HL-60/S4 treated with retinoic acid at 250 ng/mL for 4 days and 3 days (cell line): ENCODE measurements around the gene HTR7.
"Not testable (repeated sequence)": the region's sequence is repeated elsewhere in the genome, so short reads cannot be mapped to it uniquely, and the experiment has no call there.

Source experiments
- in situ Hi-C: fragments of 300-500 bp; cut with MboI; formaldehyde crosslinking; loops from 2 replicates; pipeline ENCODE4 v1.7.0; 2022; ENCODE audit warnings: low sequenced_read_pairs

Gene HTR7

DNA sequence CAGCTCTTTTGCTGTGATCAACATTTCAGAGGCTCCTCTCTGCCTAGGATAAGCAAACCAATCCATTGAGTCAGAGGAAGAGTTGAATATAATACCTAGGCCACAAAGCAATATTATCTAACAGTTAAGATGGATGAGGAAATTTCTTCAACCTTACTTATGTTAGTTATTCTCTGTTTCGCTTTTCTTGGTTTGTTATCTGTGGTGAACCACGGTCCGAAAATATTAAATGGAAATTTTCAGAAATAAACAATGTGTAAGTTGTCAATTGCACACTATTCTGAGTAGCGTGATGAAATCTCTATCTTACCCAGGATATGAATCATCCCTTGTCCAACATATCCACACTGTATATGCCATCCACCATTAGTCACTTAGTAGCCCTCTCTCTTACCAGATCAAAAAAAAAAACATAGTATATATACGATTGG is 1.5 kb upstream of the HTR7 start:
- in situ Hi-C loops, result no loop called here

DNA sequence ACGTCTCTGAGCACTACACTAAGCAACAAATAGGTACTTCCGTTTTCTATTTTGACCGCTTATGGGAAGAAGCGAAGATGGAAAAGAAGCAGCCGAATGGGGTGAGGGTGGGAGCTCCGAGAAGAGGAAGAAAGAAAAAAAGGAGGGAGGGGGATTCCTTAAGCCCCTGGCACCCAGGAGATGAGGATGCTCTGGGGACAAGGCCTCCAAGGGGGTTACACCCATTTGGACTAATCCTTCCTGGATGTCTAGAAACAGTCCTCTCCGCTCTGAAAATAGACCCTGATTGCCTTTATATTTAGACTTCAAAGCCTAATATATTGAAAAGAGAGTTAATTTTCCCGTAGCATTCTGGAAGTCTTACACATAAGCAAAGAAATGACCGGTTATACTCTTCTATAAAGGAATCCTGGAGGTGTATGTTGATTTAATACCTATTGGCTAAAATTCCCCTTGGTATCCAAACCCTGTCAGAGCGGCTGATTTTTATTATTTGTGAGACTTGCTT is 676 bp upstream of the HTR7 start:
- in situ Hi-C loops, result no loop called here

DNA sequence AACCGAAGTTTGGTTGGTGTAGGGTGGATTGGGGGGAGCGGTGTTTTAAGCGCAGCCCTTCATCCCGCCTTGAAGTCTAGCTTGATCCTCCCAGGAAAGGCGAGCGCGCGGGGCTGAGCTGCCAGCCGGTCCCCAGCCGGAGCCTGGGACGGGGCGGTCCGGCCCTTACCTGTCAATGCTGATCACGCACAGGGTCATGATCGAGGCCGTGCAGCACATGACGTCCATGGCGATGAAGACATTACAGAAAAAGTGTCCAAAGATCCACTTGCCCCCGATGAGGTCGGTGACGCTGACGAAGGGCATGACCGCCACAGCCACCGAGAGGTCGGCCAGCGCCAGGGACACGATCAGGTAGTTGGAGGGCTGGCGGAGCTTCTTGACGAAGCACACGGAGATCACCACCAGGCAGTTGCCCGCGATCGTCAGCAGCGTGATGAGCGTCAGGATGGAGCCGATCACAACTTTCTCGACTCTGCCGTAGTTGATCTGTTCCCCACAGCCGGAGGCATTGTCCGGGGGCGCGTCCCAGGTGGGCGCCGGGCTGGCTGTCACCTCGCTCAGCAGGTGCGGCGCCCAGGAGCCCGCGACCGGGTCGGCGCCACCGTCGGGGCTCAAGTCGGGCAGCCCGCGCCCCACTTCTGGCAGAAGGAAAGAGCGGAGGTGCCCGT is 740 bp downstream of the HTR7 start:
- in situ Hi-C loops, result no loop called here

DNA sequence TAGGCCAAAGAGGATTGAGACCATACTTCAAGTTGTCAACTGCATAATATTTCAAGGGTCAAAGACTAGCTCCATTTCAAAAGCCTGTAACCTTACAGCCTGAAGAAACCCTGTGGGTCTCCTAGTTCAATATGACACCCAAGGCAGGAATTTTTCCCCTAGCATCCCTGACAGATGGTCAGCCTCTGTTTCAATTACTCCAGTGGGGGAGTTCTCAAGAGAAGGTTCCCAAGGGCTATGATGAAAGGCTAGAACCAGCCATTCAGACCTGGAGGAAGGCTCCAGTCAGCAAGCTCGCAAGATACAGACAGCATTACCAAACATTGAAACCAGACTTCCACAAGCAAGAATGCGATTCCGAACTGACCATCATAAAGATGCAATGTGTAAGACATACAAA is 1.6 kb downstream of the HTR7 start:
- in situ Hi-C loops, result no loop called here

DNA sequence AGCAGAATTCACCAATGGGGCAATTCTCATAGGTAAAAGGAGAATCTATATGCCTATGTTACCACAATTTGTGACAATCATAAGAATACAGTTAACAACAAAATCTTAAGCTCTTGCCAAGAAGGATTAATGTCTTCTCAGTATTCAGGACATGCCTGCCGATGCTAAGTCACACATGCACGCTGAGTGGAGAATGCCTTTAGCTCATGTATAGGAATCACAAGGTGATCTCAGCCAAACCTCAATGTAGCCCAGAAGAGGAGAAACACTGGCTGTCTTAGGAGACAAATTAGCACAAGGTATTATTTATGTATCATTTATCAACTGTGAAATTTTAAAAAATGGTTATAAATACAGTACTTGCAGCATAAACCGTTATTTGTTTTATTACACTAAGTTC is 2.7 kb downstream of the HTR7 start:
- in situ Hi-C loops, result no loop called here

DNA sequence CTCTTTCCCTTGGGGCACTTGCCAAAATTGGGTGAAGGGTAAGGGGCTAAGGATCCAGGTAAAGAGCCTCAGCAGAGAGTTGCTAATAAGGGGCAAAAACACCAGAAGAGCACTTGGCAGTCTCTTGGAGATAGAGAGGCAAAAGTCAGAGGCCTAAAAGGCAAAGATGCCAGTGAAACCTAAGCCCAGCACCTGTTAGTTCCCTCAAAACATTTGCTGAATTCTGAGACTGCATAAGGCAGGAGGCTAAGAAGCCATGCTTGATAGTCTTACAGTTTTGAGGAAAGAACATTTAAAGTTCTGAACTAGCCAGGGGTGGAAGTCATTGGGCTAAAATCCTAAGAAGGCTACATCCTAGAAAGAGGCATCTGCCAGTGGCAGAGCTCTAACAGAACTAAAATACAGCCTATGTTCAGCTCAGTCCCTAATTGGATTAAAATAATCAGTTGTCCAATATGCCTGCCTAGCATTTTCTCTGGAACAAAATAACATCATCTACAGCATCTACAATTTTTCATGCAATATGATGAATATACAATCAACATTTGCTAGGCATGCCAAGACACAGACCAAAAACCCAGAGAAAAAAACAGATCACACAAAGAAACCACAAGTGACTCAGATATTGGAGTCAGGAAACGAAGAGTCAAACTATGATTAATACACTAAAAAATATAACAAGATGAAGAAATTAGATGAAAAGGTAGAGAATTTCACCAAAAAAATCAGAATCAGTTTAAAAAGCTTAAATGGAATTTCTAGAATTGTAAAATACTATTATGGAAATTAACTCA is 7.7 kb downstream of the HTR7 start:
- in situ Hi-C loops, result no loop called here

DNA sequence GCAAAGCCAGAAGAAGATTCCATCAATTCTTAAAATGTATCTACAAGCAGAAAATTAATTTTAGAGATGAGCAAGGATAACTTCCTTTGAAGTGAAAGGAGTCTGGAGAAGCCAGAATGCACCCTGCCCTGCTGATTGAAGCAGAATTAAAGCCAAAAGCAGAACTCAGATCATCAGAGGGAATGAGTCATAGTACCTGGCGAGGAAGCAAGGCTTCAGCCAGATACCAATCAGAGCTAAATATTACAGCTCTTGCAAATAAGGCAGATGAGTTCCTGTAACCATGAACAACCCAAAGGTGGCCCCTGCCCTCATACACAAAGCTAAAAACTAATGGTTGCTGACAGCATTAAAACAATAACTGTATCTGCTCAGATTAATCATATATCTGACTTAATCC is 10.4 kb downstream of the HTR7 start:
- in situ Hi-C loops, result no loop called here

DNA sequence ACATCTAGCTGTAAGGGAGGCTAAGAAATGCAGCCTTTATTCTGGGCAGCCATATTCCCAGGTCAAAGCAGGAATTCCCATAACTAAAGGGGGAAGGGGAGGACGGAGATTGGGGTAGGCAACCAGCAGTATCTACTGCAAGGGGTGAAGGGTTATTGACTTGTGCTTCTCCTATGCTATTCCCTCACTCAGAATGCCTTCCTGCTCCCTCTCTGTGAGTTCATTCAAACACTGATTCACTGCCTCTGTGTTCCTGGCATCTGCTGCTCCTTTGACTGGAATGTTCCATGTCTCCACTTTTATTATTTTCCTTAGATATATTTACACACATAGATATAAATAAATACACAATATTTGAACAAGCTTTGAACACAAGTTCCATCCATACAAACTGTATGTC is 11.1 kb downstream of the HTR7 start:
- in situ Hi-C loops, result no loop called here

DNA sequence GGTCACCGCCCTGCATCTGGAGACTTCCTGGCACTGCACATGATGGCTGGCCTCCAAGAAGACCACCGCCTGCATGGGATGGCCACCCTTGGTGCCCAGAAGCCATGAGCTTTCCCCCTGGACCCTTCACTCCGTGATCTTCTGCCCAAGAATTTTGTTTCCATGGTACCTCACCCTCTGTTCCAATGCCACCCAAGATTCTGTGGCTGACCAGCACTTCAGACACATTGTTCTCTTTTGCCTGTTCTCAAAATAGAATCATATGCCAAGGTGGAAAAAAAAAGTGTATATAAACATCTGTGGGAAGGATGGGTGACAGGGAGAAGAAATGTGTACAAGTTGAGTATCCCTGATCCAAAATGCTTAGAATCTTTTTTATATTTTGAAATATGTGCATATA is 12.1 kb downstream of the HTR7 start:
- in situ Hi-C loops, result no loop called here

DNA sequence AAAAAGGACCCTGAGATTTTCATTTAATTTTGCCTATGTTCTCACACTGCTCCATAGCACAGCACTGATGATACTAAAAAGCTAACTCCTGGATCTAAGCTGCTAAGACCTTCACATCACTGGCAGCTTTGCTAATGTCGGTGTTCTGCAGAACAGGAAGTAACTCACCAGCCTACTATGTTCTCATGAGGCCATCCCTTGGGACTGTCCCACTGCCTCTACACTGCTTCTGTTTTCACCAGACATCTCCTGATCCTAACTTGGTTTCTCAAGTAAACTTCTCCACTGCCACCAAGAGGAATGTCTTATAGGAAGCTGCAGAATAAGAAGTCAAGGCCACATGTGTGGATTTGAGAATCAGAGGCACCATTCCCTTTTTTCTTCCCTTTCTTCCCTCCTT is 15.1 kb downstream of the HTR7 start:
- in situ Hi-C loops, result no loop called here

DNA sequence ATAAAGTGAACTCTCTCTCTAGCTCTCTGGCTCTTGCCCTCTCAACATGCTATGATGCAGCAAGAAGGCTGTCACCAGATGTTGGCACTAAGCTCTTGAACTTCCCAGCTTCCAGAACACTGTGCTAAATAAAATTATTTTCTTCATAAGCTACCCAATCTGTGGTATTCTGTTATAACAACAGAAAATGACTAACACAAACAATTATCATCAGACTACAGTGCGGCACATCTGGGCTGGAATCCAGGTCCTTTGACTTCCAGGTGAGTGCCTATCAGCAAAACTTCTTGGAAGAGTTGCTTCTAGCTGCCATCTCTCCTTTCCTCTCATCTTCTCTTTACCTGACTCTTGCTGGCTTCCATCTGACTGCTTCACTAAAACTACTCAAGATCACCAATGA is 20.4 kb downstream of the HTR7 start:
- in situ Hi-C loops, result no loop called here

DNA sequence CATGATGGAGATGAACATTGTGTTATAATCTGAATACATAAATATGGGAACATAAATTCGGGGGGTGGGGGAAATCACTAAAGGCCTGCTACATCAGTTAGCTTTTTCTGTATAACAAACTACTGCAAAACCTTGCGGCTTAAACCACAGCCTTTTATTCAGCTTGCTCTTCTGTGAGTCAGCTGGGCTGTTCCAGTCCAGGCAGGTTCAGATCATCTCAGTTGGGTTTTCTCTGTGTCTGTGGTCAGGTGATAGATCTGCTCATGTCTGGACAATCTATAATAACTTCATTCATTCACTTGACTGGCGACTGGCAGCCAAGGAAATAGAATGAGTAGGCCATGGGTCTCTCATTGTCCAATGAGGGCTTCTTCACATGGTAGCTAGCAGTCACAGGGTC is 23.5 kb downstream of the HTR7 start:
- in situ Hi-C loops, result no loop called here

DNA sequence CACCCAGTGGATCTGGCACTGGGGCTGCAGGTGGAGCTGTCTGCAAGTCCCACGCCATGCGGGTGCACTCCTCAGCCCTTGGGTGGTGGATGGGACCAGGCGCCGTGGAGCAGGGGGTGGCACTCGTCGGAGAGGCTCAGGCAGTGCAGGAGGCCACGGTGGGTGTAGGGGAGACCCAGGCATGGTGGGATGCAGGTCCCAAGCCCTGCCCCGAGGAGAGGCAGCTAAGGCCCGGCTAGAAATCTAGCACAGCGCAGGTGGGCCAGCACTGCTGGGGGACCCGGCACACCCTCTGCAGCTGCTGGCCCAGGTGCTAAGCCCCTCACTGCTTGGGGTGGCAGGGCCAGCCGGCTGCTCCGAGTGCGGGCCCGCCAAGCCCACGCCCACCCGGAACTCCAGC is 25.7 kb downstream of the HTR7 start:
- in situ Hi-C loops, result no loop called here

DNA sequence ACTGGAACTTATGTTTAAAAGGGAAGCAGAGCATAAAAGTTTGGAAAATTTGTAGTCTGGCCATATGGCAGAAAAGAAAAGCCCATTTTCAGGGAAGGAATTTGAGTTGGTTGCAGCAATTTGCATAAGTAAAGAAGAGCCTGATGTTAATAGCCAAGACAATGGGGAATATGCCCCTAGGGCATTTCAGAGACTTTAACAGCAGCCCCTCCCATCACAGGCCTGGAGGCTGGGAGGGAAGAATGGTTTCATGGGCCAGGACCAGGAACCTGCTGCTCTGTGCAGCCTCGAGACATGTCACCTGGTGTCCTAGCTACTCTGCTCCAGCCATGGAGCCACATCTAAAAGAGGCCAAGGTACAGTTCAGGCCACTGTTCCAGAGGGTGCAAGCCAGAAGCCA is 35.3 kb downstream of the HTR7 start:
- in situ Hi-C loops, result no loop called here

DNA sequence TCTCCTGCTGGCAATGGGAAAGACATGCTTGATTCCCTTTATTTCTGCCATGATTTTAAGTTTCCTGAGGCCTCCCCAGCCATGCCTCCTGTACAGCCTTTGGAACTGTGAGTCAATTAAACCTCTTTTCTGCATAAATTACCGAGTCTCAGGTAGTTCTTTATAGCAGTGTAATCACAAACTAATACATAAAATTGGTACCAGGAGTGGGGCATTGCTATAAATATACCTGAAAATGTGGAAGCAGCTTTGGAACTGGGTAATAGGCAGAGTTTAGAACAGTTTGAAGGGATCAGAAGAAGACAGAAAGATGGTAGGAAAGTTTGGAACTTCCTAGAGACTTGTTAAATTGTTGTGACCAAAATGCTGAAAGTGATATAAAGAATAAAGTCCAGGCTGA is 36.0 kb downstream of the HTR7 start:
- in situ Hi-C loops, result not testable (repeated sequence)

DNA sequence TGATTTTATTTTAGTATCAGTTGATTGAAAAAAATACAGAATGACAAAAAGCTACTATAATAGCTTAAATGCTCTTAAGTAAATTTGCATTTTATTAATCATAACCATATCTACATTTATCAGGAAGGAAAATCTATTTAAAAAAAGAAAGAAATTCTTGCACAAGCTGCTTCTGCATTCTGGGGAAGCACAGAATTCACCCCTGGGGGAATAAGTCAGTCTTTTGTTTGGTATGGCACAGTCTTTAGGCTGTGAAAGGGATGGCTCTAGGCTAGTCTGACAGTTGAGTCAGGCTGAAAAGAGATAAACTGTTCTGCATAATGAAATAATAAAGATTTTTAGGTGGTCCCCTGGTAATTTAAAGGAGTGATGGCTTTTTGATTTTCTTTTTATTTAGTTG is 37.9 kb downstream of the HTR7 start:
- in situ Hi-C loops, result no loop called here

DNA sequence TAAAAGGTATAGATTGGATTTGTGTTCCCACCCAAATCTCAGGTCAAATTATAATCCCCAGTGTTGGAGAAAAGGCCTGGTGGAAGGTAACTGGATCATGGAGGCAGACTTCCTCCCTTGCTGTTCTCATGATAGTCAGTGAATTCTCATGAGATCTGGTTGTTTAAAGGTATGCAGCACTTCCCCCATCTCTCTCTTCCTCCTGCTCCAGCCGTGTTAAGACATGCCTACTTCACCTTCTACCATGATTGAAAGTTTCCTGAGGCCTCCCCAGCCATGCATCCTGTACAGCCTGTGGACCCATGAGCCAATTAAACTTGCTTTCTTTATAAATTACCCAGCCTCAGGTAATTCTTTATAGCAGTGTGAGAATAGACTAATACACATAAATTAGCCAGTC is 39.1 kb downstream of the HTR7 start:
- in situ Hi-C loops, result no loop called here

DNA sequence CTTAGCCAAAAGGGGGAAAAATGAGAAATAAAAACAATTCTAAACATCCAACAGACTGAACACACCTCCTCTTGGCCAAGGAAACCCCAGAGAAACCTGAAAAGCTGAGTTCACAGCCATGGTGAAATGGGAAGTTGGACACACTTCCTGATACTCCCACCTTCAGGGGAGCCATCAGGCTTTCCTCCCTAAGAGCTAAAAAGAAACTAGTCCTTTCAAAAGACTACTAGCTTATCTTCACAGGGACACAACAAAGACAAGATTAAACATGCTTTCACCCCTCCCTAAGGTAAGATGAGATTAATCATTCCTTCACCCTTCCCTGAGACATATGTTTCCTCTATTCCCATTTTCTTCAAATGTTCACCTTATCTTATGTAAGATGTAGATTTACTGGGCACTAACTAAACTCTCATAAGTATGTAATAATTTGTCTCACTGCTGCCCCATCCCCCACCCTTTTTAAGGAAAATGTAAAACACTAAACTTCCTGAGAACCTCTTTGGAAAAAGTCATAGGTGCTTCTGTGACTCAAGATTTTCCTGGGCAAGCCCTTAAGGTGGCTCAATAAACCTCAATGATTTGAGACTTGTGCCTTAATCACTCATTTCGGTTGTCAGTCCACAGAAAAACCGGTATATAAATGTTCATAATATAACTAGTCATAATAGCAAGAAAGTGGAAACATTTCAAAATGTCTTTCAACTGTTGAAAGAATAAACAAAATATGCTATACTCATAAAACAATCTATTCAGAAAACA is 40.5 kb downstream of the HTR7 start:
- in situ Hi-C loops, result no loop called here

DNA sequence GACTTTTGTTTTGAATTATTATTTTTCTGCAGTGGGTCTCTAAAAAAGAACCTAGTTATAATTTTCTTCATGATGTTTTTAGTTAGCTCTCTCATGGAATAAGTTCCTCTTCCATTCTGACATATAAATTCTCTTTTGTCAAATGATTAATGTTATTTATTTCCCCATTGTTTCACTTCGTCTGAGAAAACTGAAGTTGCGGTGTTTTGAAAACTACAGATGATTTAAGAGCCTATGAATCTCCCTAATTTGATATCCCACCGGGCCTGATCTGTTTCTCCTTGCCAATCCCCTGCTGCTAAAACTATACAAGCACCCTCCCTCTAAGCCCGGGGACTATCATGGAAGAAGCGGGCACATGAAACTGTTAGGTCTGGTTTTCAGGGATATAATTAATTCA is 41.4 kb downstream of the HTR7 start:
- in situ Hi-C loops, result no loop called here

DNA sequence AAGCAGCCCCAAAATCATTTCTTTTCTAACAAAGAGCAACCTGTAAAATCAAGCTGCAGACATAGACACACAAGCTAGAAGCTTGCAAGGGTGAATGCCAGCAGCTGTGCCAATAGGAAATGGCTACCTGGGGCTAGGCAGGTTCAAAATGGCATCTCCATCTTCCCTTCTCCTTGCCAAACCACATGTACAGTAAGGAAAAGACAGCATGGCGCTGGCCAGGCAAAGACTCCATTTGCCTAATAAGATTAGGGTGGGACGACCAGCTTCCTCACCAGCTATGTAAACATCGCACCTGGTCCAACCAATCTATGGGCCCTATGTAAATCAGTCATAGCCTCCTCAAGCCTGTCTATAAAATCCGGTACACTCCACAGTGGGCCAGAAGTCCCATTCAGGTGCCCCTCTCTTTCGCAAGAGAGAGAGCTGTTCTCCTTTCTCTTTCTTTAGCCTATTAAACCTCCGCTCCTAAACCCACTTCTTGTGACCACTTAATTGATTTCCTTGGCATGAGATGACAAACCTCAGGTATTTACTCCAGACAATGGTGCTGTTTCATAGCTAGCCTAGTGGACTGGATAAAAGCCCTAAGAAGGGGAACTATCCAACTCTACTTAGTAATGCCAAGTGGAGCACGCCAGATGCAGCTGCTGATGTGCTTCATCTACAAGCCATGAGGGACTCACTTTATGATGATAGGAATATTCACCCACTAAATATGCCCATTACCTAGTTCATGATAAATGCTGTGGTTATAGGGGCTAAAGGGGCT is 44.1 kb downstream of the HTR7 start:
- in situ Hi-C loops, result no loop called here

DNA sequence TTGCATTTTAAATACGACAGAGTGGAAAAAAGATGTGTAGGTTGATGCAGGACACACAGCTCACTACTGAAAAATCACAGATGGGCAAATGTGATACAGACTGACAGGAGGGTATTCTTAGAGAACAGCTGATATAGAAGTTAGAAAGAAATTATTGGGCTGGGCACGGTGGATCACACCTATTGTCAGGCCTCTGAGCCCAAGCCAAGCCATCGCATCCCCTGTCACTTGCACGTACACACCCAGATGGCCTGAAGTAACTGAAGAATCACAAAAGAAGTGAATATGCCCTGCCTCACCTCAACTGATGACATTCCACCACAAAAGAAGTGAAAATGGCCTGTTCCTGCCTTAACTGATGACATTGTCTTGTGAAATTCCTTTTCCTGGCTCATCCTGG is 50.7 kb downstream of the HTR7 start:
- in situ Hi-C loops, result not testable (repeated sequence)
